HG02571 (cell line): ENCODE data around the gene EEF1G.
"Not testable (repeated sequence)": the region's sequence is repeated elsewhere in the genome, so short reads cannot be mapped to it uniquely, and the experiment has no call there.

ENCODE experiments used
- ATAC-seq: cut with Tn5 transposase; IDR thresholded peaks from one replicate; pipeline ENCODE4 v1.9.1; 2021; ENCODE audit warnings: mild to moderate bottlenecking, moderate library complexity; ENCODE audit not compliant: unreplicated experiment

Gene EEF1G

GRCh38 chr11:62603776-62604299 lies 30.1 kb upstream of the EEF1G start:
- no peak for ATAC-seq

GRCh38 chr11:62603072-62603408 lies 29.3 kb upstream of the EEF1G start:
- ATAC-seq = no peak

- no peak for ATAC-seq
Observed at GRCh38 chr11:62602141-62603071, 28.7 kb upstream of the EEF1G start.

GRCh38 chr11:62601372-62602140 lies 27.9 kb upstream of the EEF1G start, which contains the start of gene MTA2:
TSS of gene MTA2 (minus strand) at chr11:62601865. CDS start at chr11:62601450, 415 bp downstream.
- ATAC-seq = peak; percentile 65

DNA sequence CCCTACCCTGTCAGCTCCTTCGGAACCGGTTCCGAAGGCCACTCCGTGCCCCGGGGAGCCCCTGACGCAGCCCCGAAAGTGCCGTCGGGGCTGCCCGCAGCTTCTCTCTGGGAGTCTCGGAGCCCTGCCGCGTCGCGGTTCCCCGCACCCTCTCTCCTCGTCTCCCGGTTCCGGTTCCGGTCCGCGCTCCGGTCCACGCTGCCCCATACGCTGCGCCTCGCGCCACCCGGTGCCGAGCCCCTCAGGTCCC lies 27.4 kb upstream of the EEF1G start:
- ATAC-seq = peak; percentile 17

GRCh38 chr11:62600367-62601121 lies 26.9 kb upstream of the EEF1G start:
- ATAC-seq = no peak

DNA sequence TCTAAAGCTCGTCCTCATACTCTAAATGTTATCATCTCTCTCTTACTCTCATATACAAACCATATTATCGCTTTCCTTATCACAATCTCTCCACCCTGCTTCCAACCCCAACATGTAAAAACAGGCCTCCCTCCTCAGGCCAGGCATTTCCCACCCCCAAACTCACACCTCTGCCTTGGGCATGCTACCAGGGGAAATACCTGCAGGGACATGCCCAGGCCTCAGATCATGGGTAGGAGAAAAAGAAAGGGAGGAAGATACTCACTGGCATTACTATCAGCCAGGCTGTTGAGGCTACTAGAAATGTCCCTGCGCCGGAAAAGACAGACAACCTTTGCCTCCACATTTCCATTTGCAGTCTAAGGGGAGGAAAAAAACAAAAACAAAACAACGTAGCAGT lies 26.2 kb upstream of the EEF1G start:
- no peak for ATAC-seq

DNA sequence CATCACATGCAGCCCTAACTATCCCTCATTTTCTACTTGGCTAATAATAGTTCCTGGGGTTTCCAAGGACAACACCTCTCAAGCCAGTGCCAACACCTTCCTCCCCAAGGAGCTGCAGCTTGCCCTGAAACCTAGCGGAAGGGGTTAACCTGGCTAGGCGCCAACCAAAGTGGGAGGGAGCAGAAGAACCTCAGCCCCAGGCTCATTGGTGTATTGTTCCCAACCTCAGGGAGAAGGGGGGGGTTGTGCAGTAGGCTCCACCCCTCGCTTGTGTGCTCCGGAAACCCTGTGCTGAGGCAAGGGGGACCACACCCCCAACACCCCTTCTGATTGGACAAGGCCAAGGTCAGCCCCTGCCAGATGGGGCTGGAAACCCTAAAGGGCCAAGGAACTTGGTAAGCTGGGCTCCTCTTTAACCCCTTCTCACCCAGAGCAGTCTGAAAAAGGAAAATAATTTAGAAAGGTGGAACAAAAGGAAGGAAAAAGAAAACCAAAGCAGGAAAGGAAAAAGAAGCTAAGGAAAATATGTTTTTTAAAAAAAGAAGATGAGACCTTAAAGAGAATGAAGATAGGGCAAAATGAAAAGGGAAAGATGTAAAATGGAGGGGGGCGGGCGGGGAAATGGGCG lies 25.5 kb upstream of the EEF1G start:
- peak; percentile 43 for ATAC-seq

DNA sequence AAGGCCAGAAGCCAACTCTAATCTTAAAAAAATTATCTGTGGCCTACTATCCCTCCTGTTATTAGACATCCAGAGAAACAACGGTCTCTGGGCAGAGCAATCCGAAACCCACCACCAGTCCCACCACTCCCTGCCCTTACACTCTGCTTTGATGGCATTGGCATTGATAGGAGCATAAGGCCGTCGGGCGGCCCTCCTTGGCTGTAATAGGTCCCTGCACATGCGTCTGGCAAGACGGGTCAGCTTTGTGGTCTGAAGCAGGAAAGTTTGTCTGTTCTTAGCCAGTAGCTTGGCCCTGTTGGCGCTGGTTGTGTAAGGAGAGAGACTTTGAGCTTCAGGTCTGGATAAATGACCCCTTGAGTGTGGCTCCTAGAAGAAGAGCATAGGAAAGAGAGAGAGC lies 21.4 kb upstream of the EEF1G start:
- ATAC-seq = no peak

- ATAC-seq = no peak
Observed at GRCh38 chr11:62593434-62594044, 19.8 kb upstream of the EEF1G start.

DNA sequence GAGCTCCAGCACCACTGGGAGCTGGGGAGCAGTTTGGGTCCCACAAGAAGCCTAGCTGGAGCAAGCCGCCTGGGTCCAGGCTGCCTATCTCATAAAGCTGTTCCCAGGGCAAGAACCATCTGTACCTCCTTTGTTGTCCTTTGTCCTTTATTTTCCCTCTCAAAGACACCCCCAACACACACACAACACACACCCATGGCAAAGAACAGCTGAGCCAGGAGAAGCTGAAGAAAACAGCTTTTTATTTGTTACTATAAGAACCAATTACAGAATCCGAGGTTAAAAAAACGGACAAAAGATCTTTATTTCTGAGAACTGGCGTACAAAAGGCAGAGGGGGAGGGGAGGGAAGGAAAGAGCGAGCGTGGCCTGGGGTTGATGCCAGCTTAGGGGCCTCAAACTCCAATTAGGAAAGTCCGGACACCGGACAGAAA lies 19.3 kb upstream of the EEF1G start:
- ATAC-seq = no peak

- no peak for ATAC-seq
Observed at GRCh38 chr11:62592146-62592815, 18.6 kb upstream of the EEF1G start.

- ATAC-seq = peak; percentile 83
Observed at GRCh38 chr11:62591448-62592145, 17.9 kb upstream of the EEF1G start, which contains the start of gene TUT1. TSS of gene TUT1 (minus strand) at chr11:62591523. CDS start at chr11:62591485, 38 bp downstream.

DNA sequence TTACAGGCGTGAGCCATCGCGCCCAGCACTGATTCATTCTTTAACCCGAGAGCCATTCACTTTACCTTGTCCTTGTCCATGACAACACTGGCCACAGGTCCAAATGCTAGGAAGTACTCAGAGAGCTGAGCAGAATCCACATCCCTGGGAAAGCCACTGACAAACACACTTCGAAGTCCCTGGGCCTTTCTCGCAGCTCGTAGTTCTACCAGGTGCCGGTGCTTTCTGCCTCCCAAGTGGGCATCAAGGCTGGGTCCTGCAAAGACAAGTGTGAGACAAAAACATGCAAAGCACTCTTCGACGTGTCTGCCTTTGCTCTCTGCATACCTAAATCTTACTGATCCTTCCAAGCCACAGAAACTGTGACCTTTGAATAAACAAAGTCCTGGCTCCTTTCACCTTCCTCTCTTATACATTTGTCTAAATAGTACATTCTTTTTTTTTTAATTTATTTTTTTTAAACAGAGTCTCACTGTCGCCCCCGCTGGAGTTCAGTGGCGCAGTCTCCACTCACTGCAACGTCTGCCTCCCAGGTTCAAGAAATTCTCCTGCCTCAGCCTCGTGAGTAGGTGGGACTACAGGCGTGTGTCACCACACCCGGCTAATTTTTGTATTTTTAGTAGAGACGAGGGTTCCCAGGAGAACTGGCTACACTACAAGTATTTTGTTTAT lies 15.4 kb upstream of the EEF1G start:
- no peak for ATAC-seq

GRCh38 chr11:62585356-62585755 lies 11.7 kb upstream of the EEF1G start:
- ATAC-seq = not testable (repeated sequence)

- not testable (repeated sequence) for ATAC-seq
Observed at GRCh38 chr11:62581735-62582134, 8.0 kb upstream of the EEF1G start.

DNA sequence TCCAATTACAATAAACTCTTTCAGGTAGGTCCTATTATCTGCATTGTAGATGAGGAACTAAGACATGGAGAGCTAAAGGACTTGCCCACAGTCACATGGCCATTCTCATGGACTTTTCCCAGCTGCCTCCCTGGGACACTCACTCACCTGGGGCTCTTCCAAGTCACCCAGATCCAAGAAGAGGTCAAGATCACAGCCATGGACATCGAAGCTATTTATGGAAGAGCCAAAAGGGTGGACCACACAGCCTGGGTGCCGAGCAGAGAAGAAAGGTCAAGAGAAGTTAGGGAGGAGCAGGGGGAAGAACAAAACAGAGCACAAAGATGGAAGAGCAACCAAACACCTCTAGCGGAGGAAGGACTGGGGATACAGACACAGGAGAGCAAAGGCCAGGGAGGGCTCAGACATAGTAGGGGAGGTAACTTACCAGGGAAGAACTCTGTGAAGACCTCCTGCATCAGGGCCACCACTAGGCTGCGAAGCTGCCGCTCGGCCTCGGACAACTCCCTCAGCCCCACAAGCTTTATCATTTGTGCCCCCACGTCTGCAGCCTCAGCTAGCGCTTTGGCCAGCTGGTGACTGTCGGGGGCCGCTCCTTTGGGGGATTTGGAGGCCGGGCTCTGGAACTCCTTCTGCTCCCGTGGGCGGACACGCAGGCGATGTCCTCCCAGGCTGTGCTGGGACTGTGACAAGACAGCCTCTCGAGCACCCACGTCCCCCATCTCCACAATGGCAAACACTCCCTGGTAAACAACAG lies 7.4 kb upstream of the EEF1G start:
- ATAC-seq = no peak

DNA sequence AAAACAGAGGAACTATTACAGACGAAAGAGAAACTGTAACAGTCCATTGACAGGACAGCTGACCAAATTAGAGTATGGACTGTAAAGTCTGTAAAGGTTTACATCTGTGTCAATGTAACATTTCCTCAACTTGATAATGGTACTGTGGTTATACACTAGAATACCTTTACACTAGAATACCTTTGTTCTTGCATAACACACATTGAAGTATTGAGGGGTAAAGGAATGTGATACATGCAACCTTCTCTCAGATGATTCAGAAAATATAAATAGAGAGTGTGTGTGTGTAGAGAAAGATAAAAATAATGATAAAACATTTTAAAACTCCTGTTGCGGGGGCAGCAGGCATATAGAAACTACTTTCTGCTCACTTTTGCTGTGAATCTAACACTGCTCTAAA lies 5.6 kb upstream of the EEF1G start:
- no peak for ATAC-seq
